Measurements from ENCODE around the gene SLC35A4. TPM values are rescaled to one million over a fixed set of nuclear protein-coding genes. Genes with fewer than 3 reads are reported as not detected.

The SLC35A4 gene
- 51.5 TPM for polyA plus RNA-seq (2013, experiment 1 of 2)
- 47.7 TPM for polyA plus RNA-seq (2013, experiment 2 of 2)

GRCh38 chr5:140564196-140565023, at the start of gene SLC35A4, which contains the start of gene APBB3:
TSS of gene SLC35A4 (plus strand) at chr5:140564828. CDS start at chr5:140567170, 2,342 bp downstream.
TSS of gene APBB3 (minus strand) at chr5:140564598. CDS start at chr5:140564245, 353 bp downstream.
- WGBS, 2 experiments (ENCODE audit: insufficient coverage in 2 of 2) = 0 to 1% methylated on average over 59 to 61 of the region's 74 CpGs

GRCh38 chr5:140524003-140524402, 40.6 kb upstream of the SLC35A4 start:
- H3K4me3 ChIP-seq (ENCODE audit: extremely low read depth, insufficient read depth, low read length, poor library complexity, severe bottlenecking) = no peak overlapping the region
- WGBS, 2 experiments (ENCODE audit: insufficient coverage in 2 of 2) = 92 to 100% methylated on average over 1 of the region's 2 CpGs
- H3K27ac ChIP-seq (ENCODE audit: low read depth, low read length, severe bottlenecking) = no peak overlapping the region
- peaks cover 43% of the 10 kb centered on the region for H3K36me3 ChIP-seq (ENCODE audit: control insufficient read depth, insufficient read depth, low read length)
- no peaks in the 10 kb centered on the region for H3K4me1 ChIP-seq (ENCODE audit: control insufficient read depth, insufficient read depth, low read length, poor library complexity, severe bottlenecking)
- no peaks in the 10 kb centered on the region for H3K9me3 ChIP-seq (ENCODE audit: control insufficient read depth, low read length)

More at GRCh38 chr5:140564196-140565023, at the start of gene SLC35A4, which contains the start of gene APBB3:
- Histone ChIP-seq H3K4me1 (ENCODE audit: control insufficient read depth, insufficient read depth, low read length, poor library complexity, severe bottlenecking) (peaks cover 12% of the 10 kb centered on the region), H3K36me3 (ENCODE audit: control insufficient read depth, insufficient read depth, low read length) (peaks cover 35% of the 10 kb centered on the region), H3K27ac (ENCODE audit: low read depth, low read length, severe bottlenecking) (peak within 1 kb of the TSS; percentile 94), H3K4me3 (ENCODE audit: extremely low read depth, insufficient read depth, low read length, poor library complexity, severe bottlenecking) (peak within 1 kb of the TSS; percentile 72), H3K9me3 (ENCODE audit: control insufficient read depth, low read length) (no peaks in the 10 kb centered on the region)

GRCh38 chr5:140540227-140540626, 24.4 kb upstream of the SLC35A4 start:
- Histone ChIP-seq H3K4me3 (ENCODE audit: extremely low read depth, insufficient read depth, low read length, poor library complexity, severe bottlenecking) (no peak overlapping the region), H3K9me3 (ENCODE audit: control insufficient read depth, low read length) (no peaks in the 10 kb centered on the region), H3K36me3 (ENCODE audit: control insufficient read depth, insufficient read depth, low read length) (peaks cover 87% of the 10 kb centered on the region), H3K4me1 (ENCODE audit: control insufficient read depth, insufficient read depth, low read length, poor library complexity, severe bottlenecking) (no peaks in the 10 kb centered on the region), H3K27ac (ENCODE audit: low read depth, low read length, severe bottlenecking) (no peak overlapping the region)
- WGBS, 2 experiments (ENCODE audit: insufficient coverage in 2 of 2) = 80% methylated on average over 1 of the region's 1 CpG; no CpG with 5 or more reads in 1 of the 2 experiments

GRCh38 chr5:140542972-140543371, 21.7 kb upstream of the SLC35A4 start:
- no peaks in the 10 kb centered on the region for H3K9me3 ChIP-seq (ENCODE audit: control insufficient read depth, low read length)
- H3K36me3 ChIP-seq (ENCODE audit: control insufficient read depth, insufficient read depth, low read length) = peaks cover 70% of the 10 kb centered on the region
- no peak overlapping the region for H3K4me3 ChIP-seq (ENCODE audit: extremely low read depth, insufficient read depth, low read length, poor library complexity, severe bottlenecking)
- WGBS, 2 experiments (ENCODE audit: insufficient coverage in 2 of 2) = 100% methylated on average over 1 of the region's 5 CpGs; no CpG with 5 or more reads in 1 of the 2 experiments
- H3K27ac ChIP-seq (ENCODE audit: low read depth, low read length, severe bottlenecking) = no peak overlapping the region
- peaks cover 15% of the 10 kb centered on the region for H3K4me1 ChIP-seq (ENCODE audit: control insufficient read depth, insufficient read depth, low read length, poor library complexity, severe bottlenecking)

- peaks cover 18% of the 10 kb centered on the region for H3K4me1 ChIP-seq (ENCODE audit: control insufficient read depth, insufficient read depth, low read length, poor library complexity, severe bottlenecking)
- 93 to 96% methylated on average over 7 of the region's 7 CpGs for WGBS, 2 experiments (ENCODE audit: insufficient coverage in 2 of 2)
- H3K9me3 ChIP-seq (ENCODE audit: control insufficient read depth, low read length) = no peaks in the 10 kb centered on the region
- no peak overlapping the region for H3K4me3 ChIP-seq (ENCODE audit: extremely low read depth, insufficient read depth, low read length, poor library complexity, severe bottlenecking)
- peaks cover 67% of the 10 kb centered on the region for H3K36me3 ChIP-seq (ENCODE audit: control insufficient read depth, insufficient read depth, low read length)
- no peak overlapping the region for H3K27ac ChIP-seq (ENCODE audit: low read depth, low read length, severe bottlenecking)
Measured at GRCh38 chr5:140544986-140545385, 19.6 kb upstream of the SLC35A4 start.

GRCh38 chr5:140545606-140546005, 19.0 kb upstream of the SLC35A4 start:
- H3K36me3 ChIP-seq (ENCODE audit: control insufficient read depth, insufficient read depth, low read length) = peaks cover 67% of the 10 kb centered on the region
- 94 to 100% methylated on average over 5 to 10 of the region's 10 CpGs for WGBS, 2 experiments (ENCODE audit: insufficient coverage in 2 of 2)
- no peak overlapping the region for H3K27ac ChIP-seq (ENCODE audit: low read depth, low read length, severe bottlenecking)
- peaks cover 18% of the 10 kb centered on the region for H3K4me1 ChIP-seq (ENCODE audit: control insufficient read depth, insufficient read depth, low read length, poor library complexity, severe bottlenecking)
- no peak overlapping the region for H3K4me3 ChIP-seq (ENCODE audit: extremely low read depth, insufficient read depth, low read length, poor library complexity, severe bottlenecking)
- H3K9me3 ChIP-seq (ENCODE audit: control insufficient read depth, low read length) = no peaks in the 10 kb centered on the region

- peaks cover 18% of the 10 kb centered on the region for H3K4me1 ChIP-seq (ENCODE audit: control insufficient read depth, insufficient read depth, low read length, poor library complexity, severe bottlenecking)
- 59 to 72% methylated on average over 7 to 11 of the region's 13 CpGs for WGBS, 2 experiments (ENCODE audit: insufficient coverage in 2 of 2)
- H3K9me3 ChIP-seq (ENCODE audit: control insufficient read depth, low read length) = no peaks in the 10 kb centered on the region
- H3K27ac ChIP-seq (ENCODE audit: low read depth, low read length, severe bottlenecking) = peak overlapping the region; percentile 92
- peaks cover 67% of the 10 kb centered on the region for H3K36me3 ChIP-seq (ENCODE audit: control insufficient read depth, insufficient read depth, low read length)
- peak overlapping the region; percentile 36 for H3K4me3 ChIP-seq (ENCODE audit: extremely low read depth, insufficient read depth, low read length, poor library complexity, severe bottlenecking)
Measured at GRCh38 chr5:140546851-140547507, 17.6 kb upstream of the SLC35A4 start.

- Histone ChIP-seq H3K36me3 (ENCODE audit: control insufficient read depth, insufficient read depth, low read length) (peaks cover 65% of the 10 kb centered on the region), H3K9me3 (ENCODE audit: control insufficient read depth, low read length) (no peaks in the 10 kb centered on the region), H3K4me1 (ENCODE audit: control insufficient read depth, insufficient read depth, low read length, poor library complexity, severe bottlenecking) (peaks cover 18% of the 10 kb centered on the region), H3K4me3 (ENCODE audit: extremely low read depth, insufficient read depth, low read length, poor library complexity, severe bottlenecking) (peak within 1 kb of the TSS; percentile 36), H3K27ac (ENCODE audit: low read depth, low read length, severe bottlenecking) (peak within 1 kb of the TSS; percentile 92)
- 6 to 7% methylated on average over 43 to 44 of the region's 52 CpGs for WGBS, 2 experiments (ENCODE audit: insufficient coverage in 2 of 2)
Measured at GRCh38 chr5:140547508-140548299, 16.9 kb upstream of the SLC35A4 start, which contains the start of gene EIF4EBP3. TSS of gene EIF4EBP3 (plus strand) at chr5:140547662. CDS start at chr5:140547738, 76 bp downstream.

- WGBS, 2 experiments (ENCODE audit: insufficient coverage in 2 of 2) = 49 to 75% methylated on average over 2 to 5 of the region's 5 CpGs
- Histone ChIP-seq H3K27ac (ENCODE audit: low read depth, low read length, severe bottlenecking) (peak overlapping the region; percentile 92), H3K4me1 (ENCODE audit: control insufficient read depth, insufficient read depth, low read length, poor library complexity, severe bottlenecking) (peaks cover 20% of the 10 kb centered on the region), H3K4me3 (ENCODE audit: extremely low read depth, insufficient read depth, low read length, poor library complexity, severe bottlenecking) (peak overlapping the region; percentile 36), H3K36me3 (ENCODE audit: control insufficient read depth, insufficient read depth, low read length) (peaks cover 65% of the 10 kb centered on the region), H3K9me3 (ENCODE audit: control insufficient read depth, low read length) (no peaks in the 10 kb centered on the region)
Measured at GRCh38 chr5:140548300-140548688, 16.3 kb upstream of the SLC35A4 start.

- WGBS, 2 experiments (ENCODE audit: insufficient coverage in 2 of 2) = 95 to 99% methylated on average over 5 to 7 of the region's 7 CpGs
- no peaks in the 10 kb centered on the region for H3K9me3 ChIP-seq (ENCODE audit: control insufficient read depth, low read length)
- H3K4me3 ChIP-seq (ENCODE audit: extremely low read depth, insufficient read depth, low read length, poor library complexity, severe bottlenecking) = no peak overlapping the region
- H3K27ac ChIP-seq (ENCODE audit: low read depth, low read length, severe bottlenecking) = no peak overlapping the region
- peaks cover 66% of the 10 kb centered on the region for H3K36me3 ChIP-seq (ENCODE audit: control insufficient read depth, insufficient read depth, low read length)
- H3K4me1 ChIP-seq (ENCODE audit: control insufficient read depth, insufficient read depth, low read length, poor library complexity, severe bottlenecking) = peaks cover 20% of the 10 kb centered on the region
Measured at GRCh38 chr5:140548791-140549190, 15.8 kb upstream of the SLC35A4 start.
